HepG2 (cell line): Measurements from ENCODE around the gene TBC1D16. TPM values are rescaled to one million over a fixed set of nuclear protein-coding genes. Genes with fewer than 3 reads are reported as not detected.

Source experiments
- CBX1 ChIP-seq: IDR thresholded peaks from one replicate; pipeline ENCODE4 v1.6.1; 2016; ENCODE audit warnings: antibody characterized with exemption, low read depth
- CBX5 ChIP-seq: sonication (generic); formaldehyde crosslinking; IDR thresholded peaks from 2 replicates; pipeline ENCODE4 v1.4.0; 2020; ENCODE audit warnings: missing genetic modification reagents, borderline replicate concordance
- CCAR2 ChIP-seq: fragments of 200-400 bp; formaldehyde crosslinking; optimal IDR thresholded peaks from 2 replicates; pipeline ENCODE3; 2018; ENCODE audit warnings: low read depth, mild to moderate bottlenecking, low read length, moderate library complexity
- DNMT3B ChIP-seq: conservative IDR thresholded peaks from 2 replicates; pipeline ENCODE4 v1.6.1; 2016; ENCODE audit warnings: missing biosample characterization, control low read depth
- ELF3 ChIP-seq: IDR thresholded peaks from 2 replicates; pipeline ENCODE4 v1.6.1; 2016; ENCODE audit warnings: missing genetic modification reagents, missing compliant biosample characterization
- PREB ChIP-seq: sonication (generic); formaldehyde crosslinking; IDR thresholded peaks from 2 replicates; pipeline ENCODE4 v1.4.0; 2020; ENCODE audit warnings: missing genetic modification reagents
- TCF7 ChIP-seq: sonication (generic); IDR thresholded peaks from 2 replicates; pipeline ENCODE4 v1.6.1; 2016; ENCODE audit warnings: antibody characterized with exemption, low read depth
- TEAD2 ChIP-seq: sonication (generic); formaldehyde crosslinking; IDR thresholded peaks from 2 replicates; pipeline ENCODE4 v1.9.0; 2021; ENCODE audit warnings: missing genetic modification reagents
- ZNF296 ChIP-seq: sonication (generic); formaldehyde crosslinking; conservative IDR thresholded peaks from 2 replicates; pipeline ENCODE4 v1.5.0; 2020; ENCODE audit warnings: mild to moderate bottlenecking, missing genetic modification reagents
- ZNF329 ChIP-seq: sonication (generic); formaldehyde crosslinking; IDR thresholded peaks from 2 replicates; pipeline ENCODE4 v1.9.0; 2021; ENCODE audit warnings: low read depth, mild to moderate bottlenecking, missing genetic modification reagents
- ZNF598 ChIP-seq: sonication (generic); formaldehyde crosslinking; IDR thresholded peaks from 2 replicates; pipeline ENCODE4 v1.5.1; 2020; ENCODE audit warnings: mild to moderate bottlenecking, missing genetic modification reagents, borderline replicate concordance
- ZXDC ChIP-seq: sonication (generic); formaldehyde crosslinking; IDR thresholded peaks from 2 replicates; pipeline ENCODE4 v1.5.0; 2020; ENCODE audit warnings: mild to moderate bottlenecking, missing genetic modification reagents
- polyA plus RNA-seq, 8 experiments: library from polyadenylated mRNA; depleted of rRNA in 3 of 8; stranded (reverse) in 7 of 8; unstranded in 1 of 8; fragments of >200 nt; fragmentation: Illumina TruSeq in 4 of 8; extraction: Trizol in 4 of 8; gene quantifications; 2 replicates each; pipeline versions ENCODE4 v1.2.1 to v1.2.3, GENCODE V29; 2011 to 2016; ENCODE audit warnings: low read depth in 4 of 8, missing spikeins in 1 of 8, mixed read lengths in 1 of 8; ENCODE audit not compliant: insufficient read depth in 1 of 8
- total RNA-seq, 5 experiments: library from RNA; depleted of rRNA; stranded (reverse); fragments of >200 nt; fragmentation: Illumina TruSeq; extraction: Trizol; gene quantifications; 2 replicates each; pipeline ENCODE4 v1.2.3, GENCODE V29; 2016; ENCODE audit warnings: low read depth in 1 of 5
- TF ChIP-seq, protein P1 (sequence below): sonication (generic); formaldehyde crosslinking; IDR thresholded peaks from 2 replicates; pipeline ENCODE4 v1.8.0; 2022; ENCODE audit warnings: missing genetic modification reagents, mild to moderate bottlenecking, borderline replicate concordance
- TF ChIP-seq, protein P2 (sequence below): sonication (generic); formaldehyde crosslinking; IDR thresholded peaks from 2 replicates; pipeline ENCODE4 v1.5.0; 2020; ENCODE audit warnings: mild to moderate bottlenecking, missing genetic modification reagents, borderline replicate concordance
- TF ChIP-seq, protein P3 (sequence below): sonication (generic); formaldehyde crosslinking; IDR thresholded peaks from 2 replicates; pipeline ENCODE4 v1.5.1; 2020; ENCODE audit warnings: mild to moderate bottlenecking, missing genetic modification reagents, borderline replicate concordance

Gene TBC1D16
- total and polyA plus RNA-seq, 2 of the 13 experiments (the other 11 are each of a cell fraction or from before 2014, with no cell fraction given) = 14.9 to 24.9 TPM

GRCh38 chr17:79926142-79926604 lies 109.5 kb downstream of the TBC1D16 start (continued):
- TF ChIP-seq PREB (CRISPR knock-in tag) (no peak), ZXDC (CRISPR knock-in tag) (no peak), CBX1 (no peak), CCAR2 (peak; percentile 83), ELF3 (CRISPR knock-in tag) (peak; percentile 57; the same call in 1 of the 2 replicates), TCF7 (peak; percentile 83), ZNF296 (CRISPR knock-in tag) (no peak), DNMT3B (CRISPR knock-in tag) (0 out of 2 replicates have a peak, but pooled peaks have one; percentile 47), TEAD2 (CRISPR knock-in tag) (no peak), ZNF598 (CRISPR knock-in tag) (no peak), CBX5 (CRISPR knock-in tag) (no peak), ZNF329 (CRISPR knock-in tag) (no peak)
- TF ChIP-seq, protein P1, sequence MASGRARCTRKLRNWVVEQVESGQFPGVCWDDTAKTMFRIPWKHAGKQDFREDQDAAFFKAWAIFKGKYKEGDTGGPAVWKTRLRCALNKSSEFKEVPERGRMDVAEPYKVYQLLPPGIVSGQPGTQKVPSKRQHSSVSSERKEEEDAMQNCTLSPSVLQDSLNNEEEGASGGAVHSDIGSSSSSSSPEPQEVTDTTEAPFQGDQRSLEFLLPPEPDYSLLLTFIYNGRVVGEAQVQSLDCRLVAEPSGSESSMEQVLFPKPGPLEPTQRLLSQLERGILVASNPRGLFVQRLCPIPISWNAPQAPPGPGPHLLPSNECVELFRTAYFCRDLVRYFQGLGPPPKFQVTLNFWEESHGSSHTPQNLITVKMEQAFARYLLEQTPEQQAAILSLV (CRISPR knock-in tag) = no peak
- TF ChIP-seq, protein P2, sequence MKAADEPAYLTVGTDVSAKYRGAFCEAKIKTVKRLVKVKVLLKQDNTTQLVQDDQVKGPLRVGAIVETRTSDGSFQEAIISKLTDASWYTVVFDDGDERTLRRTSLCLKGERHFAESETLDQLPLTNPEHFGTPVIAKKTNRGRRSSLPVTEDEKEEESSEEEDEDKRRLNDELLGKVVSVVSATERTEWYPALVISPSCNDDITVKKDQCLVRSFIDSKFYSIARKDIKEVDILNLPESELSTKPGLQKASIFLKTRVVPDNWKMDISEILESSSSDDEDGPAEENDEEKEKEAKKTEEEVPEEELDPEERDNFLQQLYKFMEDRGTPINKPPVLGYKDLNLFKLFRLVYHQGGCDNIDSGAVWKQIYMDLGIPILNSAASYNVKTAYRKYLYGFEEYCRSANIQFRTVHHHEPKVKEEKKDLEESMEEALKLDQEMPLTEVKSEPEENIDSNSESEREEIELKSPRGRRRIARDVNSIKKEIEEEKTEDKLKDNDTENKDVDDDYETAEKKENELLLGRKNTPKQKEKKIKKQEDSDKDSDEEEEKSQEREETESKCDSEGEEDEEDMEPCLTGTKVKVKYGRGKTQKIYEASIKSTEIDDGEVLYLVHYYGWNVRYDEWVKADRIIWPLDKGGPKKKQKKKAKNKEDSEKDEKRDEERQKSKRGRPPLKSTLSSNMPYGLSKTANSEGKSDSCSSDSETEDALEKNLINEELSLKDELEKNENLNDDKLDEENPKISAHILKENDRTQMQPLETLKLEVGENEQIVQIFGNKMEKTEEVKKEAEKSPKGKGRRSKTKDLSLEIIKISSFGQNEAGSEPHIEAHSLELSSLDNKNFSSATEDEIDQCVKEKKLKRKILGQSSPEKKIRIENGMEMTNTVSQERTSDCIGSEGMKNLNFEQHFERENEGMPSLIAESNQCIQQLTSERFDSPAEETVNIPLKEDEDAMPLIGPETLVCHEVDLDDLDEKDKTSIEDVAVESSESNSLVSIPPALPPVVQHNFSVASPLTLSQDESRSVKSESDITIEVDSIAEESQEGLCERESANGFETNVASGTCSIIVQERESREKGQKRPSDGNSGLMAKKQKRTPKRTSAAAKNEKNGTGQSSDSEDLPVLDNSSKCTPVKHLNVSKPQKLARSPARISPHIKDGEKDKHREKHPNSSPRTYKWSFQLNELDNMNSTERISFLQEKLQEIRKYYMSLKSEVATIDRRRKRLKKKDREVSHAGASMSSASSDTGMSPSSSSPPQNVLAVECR (CRISPR knock-in tag) = peak; percentile 40; the same call in 1 of the 2 replicates
- TF ChIP-seq, protein P3, sequence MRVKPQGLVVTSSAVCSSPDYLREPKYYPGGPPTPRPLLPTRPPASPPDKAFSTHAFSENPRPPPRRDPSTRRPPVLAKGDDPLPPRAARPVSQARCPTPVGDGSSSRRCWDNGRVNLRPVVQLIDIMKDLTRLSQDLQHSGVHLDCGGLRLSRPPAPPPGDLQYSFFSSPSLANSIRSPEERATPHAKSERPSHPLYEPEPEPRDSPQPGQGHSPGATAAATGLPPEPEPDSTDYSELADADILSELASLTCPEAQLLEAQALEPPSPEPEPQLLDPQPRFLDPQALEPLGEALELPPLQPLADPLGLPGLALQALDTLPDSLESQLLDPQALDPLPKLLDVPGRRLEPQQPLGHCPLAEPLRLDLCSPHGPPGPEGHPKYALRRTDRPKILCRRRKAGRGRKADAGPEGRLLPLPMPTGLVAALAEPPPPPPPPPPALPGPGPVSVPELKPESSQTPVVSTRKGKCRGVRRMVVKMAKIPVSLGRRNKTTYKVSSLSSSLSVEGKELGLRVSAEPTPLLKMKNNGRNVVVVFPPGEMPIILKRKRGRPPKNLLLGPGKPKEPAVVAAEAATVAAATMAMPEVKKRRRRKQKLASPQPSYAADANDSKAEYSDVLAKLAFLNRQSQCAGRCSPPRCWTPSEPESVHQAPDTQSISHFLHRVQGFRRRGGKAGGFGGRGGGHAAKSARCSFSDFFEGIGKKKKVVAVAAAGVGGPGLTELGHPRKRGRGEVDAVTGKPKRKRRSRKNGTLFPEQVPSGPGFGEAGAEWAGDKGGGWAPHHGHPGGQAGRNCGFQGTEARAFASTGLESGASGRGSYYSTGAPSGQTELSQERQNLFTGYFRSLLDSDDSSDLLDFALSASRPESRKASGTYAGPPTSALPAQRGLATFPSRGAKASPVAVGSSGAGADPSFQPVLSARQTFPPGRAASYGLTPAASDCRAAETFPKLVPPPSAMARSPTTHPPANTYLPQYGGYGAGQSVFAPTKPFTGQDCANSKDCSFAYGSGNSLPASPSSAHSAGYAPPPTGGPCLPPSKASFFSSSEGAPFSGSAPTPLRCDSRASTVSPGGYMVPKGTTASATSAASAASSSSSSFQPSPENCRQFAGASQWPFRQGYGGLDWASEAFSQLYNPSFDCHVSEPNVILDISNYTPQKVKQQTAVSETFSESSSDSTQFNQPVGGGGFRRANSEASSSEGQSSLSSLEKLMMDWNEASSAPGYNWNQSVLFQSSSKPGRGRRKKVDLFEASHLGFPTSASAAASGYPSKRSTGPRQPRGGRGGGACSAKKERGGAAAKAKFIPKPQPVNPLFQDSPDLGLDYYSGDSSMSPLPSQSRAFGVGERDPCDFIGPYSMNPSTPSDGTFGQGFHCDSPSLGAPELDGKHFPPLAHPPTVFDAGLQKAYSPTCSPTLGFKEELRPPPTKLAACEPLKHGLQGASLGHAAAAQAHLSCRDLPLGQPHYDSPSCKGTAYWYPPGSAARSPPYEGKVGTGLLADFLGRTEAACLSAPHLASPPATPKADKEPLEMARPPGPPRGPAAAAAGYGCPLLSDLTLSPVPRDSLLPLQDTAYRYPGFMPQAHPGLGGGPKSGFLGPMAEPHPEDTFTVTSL (CRISPR knock-in tag) = peak; percentile 77; the same call in 1 of the 2 replicates
